Pulmonary artery endothelial cell (primary cell): Measurements from ENCODE around the gene KIF3A. TPM values are rescaled to one million over a fixed set of nuclear protein-coding genes. Genes with fewer than 3 reads are reported as not detected.

Source experiments
- DNase-seq: peaks from one replicate; pipeline ENCODE4 v3.0.0-alpha.2; 2011; ENCODE audit warnings: low read depth, low spot score
- total RNA-seq: library from RNA; depleted of rRNA; stranded (reverse); fragments of >200 nt; gene quantifications from 2 replicates; pipeline ENCODE4 v1.2.3, GENCODE V29; 2014

The KIF3A gene
- total RNA-seq, 1 donor from 2014 or later = 8.2 TPM

- DNase-seq = no peak
These were observed 34.2 kb upstream of the KIF3A start for GRCh38 chr5:132771503-132771998.

GRCh38 chr5:132770476-132771159 lies 33.3 kb upstream of the KIF3A start:
- DNase-seq = no peak

- DNase-seq = no peak
These were observed 31.1 kb upstream of the KIF3A start for GRCh38 chr5:132768485-132768868.

GRCh38 chr5:132767150-132767549 lies 29.8 kb upstream of the KIF3A start:
- no peak for DNase-seq

- no peak for DNase-seq
These were observed 29.4 kb upstream of the KIF3A start for GRCh38 chr5:132766806-132767055.

GRCh38 chr5:132766020-132766805 lies 28.9 kb upstream of the KIF3A start:
- DNase-seq = no peak

GRCh38 chr5:132765311-132766019 lies 28.1 kb upstream of the KIF3A start:
- DNase-seq = no peak

- no peak for DNase-seq
These were observed 27.4 kb upstream of the KIF3A start for GRCh38 chr5:132764671-132765238.

- DNase-seq = no peak
These were observed 26.7 kb upstream of the KIF3A start for GRCh38 chr5:132764051-132764450.

GRCh38 chr5:132763181-132764036 lies 26.1 kb upstream of the KIF3A start:
- DNase-seq = no peak

GRCh38 chr5:132762246-132763000 lies 25.1 kb upstream of the KIF3A start:
- DNase-seq = no peak

GRCh38 chr5:132761321-132762240 lies 24.2 kb upstream of the KIF3A start:
- DNase-seq = no peak

GRCh38 chr5:132760601-132761317 lies 23.4 kb upstream of the KIF3A start:
- DNase-seq = no peak

GRCh38 chr5:132760049-132760420 lies 22.7 kb upstream of the KIF3A start:
- DNase-seq = no peak

GRCh38 chr5:132759114-132760048 lies 22.0 kb upstream of the KIF3A start:
- no peak for DNase-seq

GRCh38 chr5:132758451-132758850 lies 21.1 kb upstream of the KIF3A start:
- no peak for DNase-seq

- DNase-seq = no peak
These were observed 19.2 kb upstream of the KIF3A start for GRCh38 chr5:132756542-132756941.

GRCh38 chr5:132754947-132755346 lies 17.6 kb upstream of the KIF3A start:
- DNase-seq = no peak
